ENCODE results near the gene ATG7.

GRCh38 chr3:11563865-11564185 lies 291.6 kb downstream of the ATG7 start:
- TF ChIP-seq EZH2 (IDR thresholded peaks at IDR 0.05) (no peak), POLR2AphosphoS5 (IDR thresholded peaks at IDR 0.05; ENCODE audit: borderline replicate concordance, low read depth, low read length) (no peak)

Data from SK-N-MC (cell line).